ENCODE results near the gene TMEM163.
"Not testable (repeated sequence)": the region's sequence is repeated elsewhere in the genome, so short reads cannot be mapped to it uniquely, and the experiment has no call there.

TMEM163 gene

GRCh38 chr2:134576478-134576877, 142.3 kb downstream of the TMEM163 start:
- no peak for DNase-seq

DNA sequence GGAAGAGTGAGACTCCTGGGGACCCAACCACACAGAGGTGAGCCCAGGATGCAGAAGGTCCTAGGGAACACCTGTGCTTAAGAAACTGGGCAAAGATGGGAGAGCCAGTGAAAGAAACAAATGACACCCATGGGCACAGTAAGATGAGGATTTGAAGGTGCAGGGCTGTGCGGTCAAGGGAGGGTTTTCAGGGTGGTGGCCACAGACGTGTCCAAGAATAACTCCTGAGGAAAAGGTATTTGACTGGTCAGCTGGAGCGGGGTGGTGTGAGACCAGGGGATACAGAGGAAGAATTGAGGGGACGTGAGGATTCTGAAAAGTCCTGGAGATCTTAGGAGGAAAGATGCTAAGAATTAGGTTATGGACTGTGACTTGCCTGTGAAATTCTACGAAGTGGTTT, 142.9 kb downstream of the TMEM163 start:
- no peak for DNase-seq

DNA sequence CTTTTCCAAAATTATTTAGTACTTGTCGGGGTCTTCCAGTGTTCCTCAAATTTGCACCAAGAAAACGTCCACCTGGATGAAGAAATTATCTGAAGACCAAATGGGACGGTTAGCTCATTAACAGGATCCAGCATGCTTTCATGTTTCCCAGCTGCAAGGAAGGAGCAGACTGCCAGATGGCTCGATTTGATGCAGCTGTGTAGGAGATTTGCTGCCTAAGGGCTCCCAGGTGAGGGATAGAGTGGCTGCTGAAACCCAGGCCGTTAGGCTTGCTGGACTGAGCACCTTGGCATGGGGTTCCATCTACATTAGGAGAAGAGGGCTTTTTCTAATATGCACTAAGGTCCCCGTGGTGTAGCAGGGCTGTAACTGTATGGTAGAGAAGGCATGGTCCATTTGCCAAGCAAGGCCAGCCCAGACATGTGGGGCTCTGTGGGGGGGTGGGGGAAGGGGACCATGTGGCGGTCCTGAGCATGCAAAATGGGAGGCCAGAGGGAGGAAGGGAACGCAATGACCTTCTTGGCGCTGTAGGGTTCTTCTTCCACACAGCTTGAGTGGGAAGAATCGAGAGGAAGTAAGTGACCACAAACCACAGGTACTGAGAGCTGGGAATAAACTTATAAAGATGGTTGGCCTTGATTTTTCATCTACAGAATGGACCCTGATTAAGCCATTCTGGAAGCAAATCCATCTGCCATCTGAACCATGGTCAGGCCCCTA, 144.0 kb downstream of the TMEM163 start:
- DNase-seq, result peak; percentile 9 to 61 (median 44)

DNA sequence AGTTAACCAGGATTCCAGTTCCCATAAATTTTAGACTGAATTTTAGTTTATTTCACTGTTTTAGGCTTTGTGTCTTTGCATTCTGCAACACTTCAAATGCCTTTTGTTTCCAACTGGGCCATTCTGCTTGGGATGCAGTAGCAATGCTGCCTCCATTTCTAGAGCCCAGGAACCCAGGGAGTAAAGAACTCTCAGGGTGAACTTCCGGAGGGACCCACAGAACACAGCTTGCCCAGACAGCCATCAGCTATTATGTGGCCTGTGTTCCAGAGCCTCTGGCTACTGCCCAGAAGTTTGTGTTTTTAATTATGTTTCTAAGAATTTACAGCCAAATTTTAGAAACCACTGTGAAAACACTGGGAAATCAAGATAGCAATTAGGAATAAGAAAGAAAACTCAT, 145.1 kb downstream of the TMEM163 start:
- no peak for DNase-seq

DNA sequence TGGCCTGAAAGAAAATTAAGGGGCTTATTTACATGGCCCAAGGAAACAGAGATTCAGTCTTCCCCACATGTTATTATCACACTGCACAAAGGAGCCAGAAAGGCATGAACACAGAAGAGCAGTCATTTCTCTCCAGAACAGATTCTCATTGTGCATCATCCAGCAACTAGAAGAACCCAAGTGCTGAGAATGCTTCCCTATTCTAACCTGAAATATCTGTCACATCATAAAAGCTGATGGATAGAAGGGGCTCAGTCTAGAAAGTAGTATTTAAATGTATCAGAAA, 145.8 kb downstream of the TMEM163 start:
- no peak for DNase-seq

DNA sequence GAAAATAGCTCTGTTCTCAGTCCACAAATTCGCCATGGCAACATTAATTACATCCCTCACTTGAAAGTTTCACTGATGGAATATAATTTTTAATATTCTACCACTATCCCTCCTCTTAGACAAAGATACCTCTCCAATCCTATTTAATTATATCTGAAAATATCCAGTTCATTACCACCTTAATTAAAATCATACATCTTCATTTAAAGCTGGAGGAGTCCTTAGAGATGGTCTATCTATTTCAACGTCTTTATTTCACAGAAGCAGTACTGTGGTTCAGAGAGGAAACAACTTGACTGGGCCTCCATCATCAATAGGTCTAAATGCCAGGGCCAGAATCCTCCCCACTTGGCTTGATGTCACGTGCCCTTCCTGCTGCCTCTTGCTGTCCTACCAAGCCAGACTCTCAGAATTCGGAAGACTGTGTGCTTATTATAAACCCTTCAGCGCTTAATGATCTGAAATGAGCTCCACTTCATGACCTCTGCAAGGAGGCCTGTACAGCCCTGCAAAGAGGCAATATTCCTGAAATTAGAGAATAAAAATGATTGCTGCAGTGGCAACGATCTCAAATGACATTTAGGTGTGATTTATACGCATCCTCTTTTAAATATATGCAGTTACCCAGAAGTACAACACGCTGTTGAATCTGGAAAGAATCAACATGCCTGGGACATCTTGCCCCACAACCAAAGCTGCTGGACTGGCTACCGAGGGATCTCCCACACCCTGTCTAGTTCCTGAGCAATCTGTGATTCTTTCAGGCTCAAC, 146.3 kb downstream of the TMEM163 start:
- DNase-seq, result no peak

DNA sequence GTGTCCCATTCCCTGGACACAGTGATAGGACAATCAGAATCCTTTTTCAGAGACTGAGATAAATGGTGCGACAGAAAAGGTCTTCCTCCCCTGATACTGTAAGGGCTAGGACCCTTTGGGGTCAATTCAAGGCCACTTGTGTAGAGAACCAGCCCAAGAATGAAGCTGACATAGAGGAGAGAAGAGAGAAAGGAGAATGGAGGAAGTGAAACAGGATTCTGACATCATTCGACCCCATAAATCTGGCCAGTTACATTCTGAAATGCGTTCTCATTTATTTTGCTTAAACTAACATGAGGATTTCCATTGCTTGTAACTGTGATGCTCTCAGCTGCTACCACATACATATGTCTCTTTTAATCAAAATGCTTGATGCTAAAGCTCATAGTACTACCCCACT, 148.1 kb downstream of the TMEM163 start:
- DNase-seq, result peak; percentile 18 to 52 (median 26)

DNA sequence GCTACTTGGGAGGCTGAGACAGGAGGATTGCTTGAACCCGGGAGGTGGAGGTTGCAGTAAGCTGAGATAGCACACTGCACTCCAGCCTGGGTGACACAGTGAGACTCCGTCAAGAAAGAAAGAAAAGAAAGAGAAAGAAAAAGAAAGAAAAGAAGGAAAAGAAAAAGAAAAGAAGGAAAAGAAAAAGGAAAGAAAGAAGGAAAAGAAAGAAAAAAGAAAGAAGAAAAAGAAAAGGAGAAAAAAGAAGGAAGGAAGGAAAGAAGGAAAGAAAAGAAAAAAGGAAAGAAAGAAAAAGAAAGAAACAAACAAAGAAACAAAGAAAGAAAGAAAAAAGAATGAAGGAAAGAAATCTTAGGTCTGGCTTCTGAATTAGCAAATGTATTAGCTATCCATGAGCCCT, 150.4 kb downstream of the TMEM163 start:
- no peak for DNase-seq

DNA sequence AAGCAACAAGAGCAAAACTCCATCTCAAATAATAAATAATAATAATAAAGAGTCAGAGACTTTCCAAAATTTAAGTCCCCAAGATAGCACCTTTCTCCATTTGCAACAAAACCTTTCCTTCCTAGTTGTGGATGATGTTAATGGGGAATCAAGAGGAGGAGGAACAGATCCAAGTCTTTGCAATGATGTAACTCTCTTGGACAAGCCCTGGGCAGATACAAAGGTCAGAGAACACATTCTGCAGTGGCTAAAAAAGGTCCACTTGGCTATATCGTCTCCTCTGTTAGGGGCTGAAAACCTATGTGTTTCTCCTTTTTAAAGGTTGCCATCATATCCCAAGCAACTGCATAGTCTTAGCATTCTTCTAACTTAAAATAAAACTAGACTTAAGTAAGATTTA, 151.1 kb downstream of the TMEM163 start:
- DNase-seq, result no peak

DNA sequence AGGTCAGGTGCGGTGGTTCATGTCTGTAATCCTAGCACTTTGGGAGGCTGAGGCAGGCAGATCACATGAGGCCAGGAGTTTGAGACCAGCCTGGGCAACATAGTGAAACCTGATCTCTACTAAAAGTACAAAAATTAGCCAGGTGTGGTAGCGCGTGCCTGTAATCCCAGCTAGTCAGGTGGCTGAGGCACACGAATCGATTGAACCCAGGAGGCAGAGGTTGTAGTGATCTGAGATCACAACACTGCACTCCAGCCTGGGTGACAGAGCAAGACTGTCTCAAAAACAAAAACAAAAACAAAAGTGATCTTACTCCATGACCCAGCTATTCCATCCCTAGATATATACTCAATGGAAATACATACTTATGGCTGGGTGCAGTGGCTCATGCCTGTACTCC, 153.8 kb downstream of the TMEM163 start:
- not testable (repeated sequence) for DNase-seq

- no peak for DNase-seq
These were observed 154.3 kb downstream of the TMEM163 start for GRCh38 chr2:134564549-134564948.

- DNase-seq, result no peak
These were observed 160.5 kb downstream of the TMEM163 start for GRCh38 chr2:134558208-134558830.

GRCh38 chr2:134555411-134555810, 163.4 kb downstream of the TMEM163 start:
- no peak for DNase-seq

DNA sequence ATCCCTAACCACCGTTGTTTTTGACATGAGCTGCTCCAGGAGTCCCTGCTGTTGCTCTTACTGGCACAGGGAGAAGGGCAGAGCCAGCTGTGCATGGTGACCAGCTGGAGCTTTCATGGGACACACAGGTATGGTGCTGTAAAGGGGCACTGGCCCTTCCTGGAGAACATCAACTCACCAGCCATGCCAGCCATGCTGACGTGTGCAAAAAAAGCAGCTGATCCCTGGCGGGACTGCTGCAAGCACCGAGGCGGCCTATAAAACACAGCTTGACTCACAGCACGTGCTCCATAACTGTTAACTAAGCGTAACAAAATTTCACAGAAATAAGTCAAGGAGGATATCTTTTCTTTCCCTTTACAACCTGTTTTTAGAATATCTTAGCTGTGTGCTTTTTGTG, 165.1 kb downstream of the TMEM163 start:
- no peak for DNase-seq

GRCh38 chr2:134550566-134551164, 168.1 kb downstream of the TMEM163 start:
- DNase-seq, result no peak

- peak in 1 of 4 experiments; percentile 9 for DNase-seq
These were observed 169.7 kb downstream of the TMEM163 start for GRCh38 chr2:134549104-134549503.

DNA sequence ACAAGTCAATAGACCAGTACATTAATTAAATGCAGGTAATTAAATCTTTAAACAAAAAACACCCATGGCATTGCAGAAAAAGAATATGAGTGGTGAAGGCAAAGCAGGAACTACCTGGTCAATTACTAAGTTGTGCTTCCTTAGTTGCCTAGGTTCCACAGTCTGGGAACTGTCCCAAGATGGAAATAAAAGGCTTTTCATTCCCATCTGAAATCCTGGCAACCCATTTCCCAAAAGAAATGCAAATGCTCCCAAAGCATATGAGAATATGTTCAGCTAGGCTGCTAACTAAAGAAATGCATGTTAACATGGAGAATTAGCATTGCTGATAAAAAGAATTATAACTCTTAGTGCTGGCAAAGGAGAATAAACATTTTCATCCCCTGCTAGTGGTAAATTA, 177.8 kb downstream of the TMEM163 start:
- no peak for DNase-seq

GRCh38 chr2:134539981-134540380, 178.8 kb downstream of the TMEM163 start:
- no peak for DNase-seq

GRCh38 chr2:134537702-134538101, 181.1 kb downstream of the TMEM163 start:
- no peak for DNase-seq

- DNase-seq, result no peak
These were observed 181.7 kb downstream of the TMEM163 start for GRCh38 chr2:134537121-134537520.

GRCh38 chr2:134536296-134536695, 182.5 kb downstream of the TMEM163 start:
- DNase-seq, result no peak

GRCh38 chr2:134532537-134532936, 186.3 kb downstream of the TMEM163 start:
- no peak for DNase-seq

GRCh38 chr2:134527381-134527780, 191.4 kb downstream of the TMEM163 start:
- no peak for DNase-seq
